ENCODE data around the gene GMPPB. TPM values are rescaled to one million over a fixed set of nuclear protein-coding genes. Genes with fewer than 3 reads are reported as not detected.

GMPPB gene
- polyA plus RNA-seq, 1 donor (not counting 4 experiments of a cell fraction or from before 2014, with no cell fraction given) = 17.4 TPM

GRCh38 chr3:49771340-49771938 is 47.7 kb upstream of the GMPPB start:
- no peak overlapping the region for H3K9ac ChIP-seq (ENCODE audit: control insufficient read depth, extremely low read depth, insufficient read depth, low read length)
- H4K20me1 ChIP-seq (ENCODE audit: control insufficient read depth, extremely low read depth, insufficient read depth, low read length) = peaks cover 7% of the 10 kb centered on the region
- peaks cover 6 to 8% of the 10 kb centered on the region in 2 experiments for H3K36me3 ChIP-seq (ENCODE audit: control insufficient read depth in 2 of 2, extremely low read depth in 1 of 2, insufficient read depth in 2 of 2, low read length in 2 of 2)
- no peaks in the 10 kb centered on the region for H3K27me3 ChIP-seq (ENCODE audit: control insufficient read depth, extremely low read depth, insufficient read depth, low read length)
- H3K4me1 ChIP-seq (ENCODE audit: control insufficient read depth, extremely low read depth, insufficient read depth, low read length) = no peaks in the 10 kb centered on the region
- H3K79me2 ChIP-seq (ENCODE audit: control insufficient read depth, insufficient read depth, low read length) = peaks cover 66% of the 10 kb centered on the region
- dilution Hi-C loops (cut with MboI; ENCODE audit: extremely low pct_ligation_motif_present, low sequenced_read_pairs) = no loop called here
- no peaks in the 10 kb centered on the region for H3K9me3 ChIP-seq (ENCODE audit: control insufficient read depth, low read depth, low read length)
- H3K9me1 ChIP-seq (ENCODE audit: control insufficient read depth, extremely low read depth, insufficient read depth, low read length) = peaks cover 4% of the 10 kb centered on the region
- DNase-seq (ENCODE audit: low read depth, low spot score) = no peak
- no peak overlapping the region for H3K27ac ChIP-seq (ENCODE audit: control insufficient read depth, insufficient read depth, low read length)
- H2AFZ ChIP-seq (ENCODE audit: control insufficient read depth, low read length) = no peak overlapping the region
- H3K4me2 ChIP-seq (ENCODE audit: control insufficient read depth, extremely low read depth, insufficient read depth, low read depth, low read length) = no peak overlapping the region
- FAIRE-seq = no peak
- TF ChIP-seq EZH2 (IDR thresholded peaks at IDR 0.05; ENCODE audit: low read length) (no peak), CTCF (optimal IDR thresholded peaks at IDR 0.05 in 1 of 3, IDR thresholded peaks at IDR 0.05 in 1 of 3, conservative IDR thresholded peaks at IDR 0.05 in 1 of 3; ENCODE audit: extremely low read depth in 1 of 3, insufficient read depth in 2 of 3, low read length in 3 of 3) (no peak)
- H3K4me3 ChIP-seq (ENCODE audit: control insufficient read depth in 2 of 3, extremely low read depth in 1 of 3, insufficient read depth in 2 of 3, low read depth in 1 of 3, low read length in 3 of 3) = no peak overlapping the region

- FAIRE-seq (no peak), DNase-seq (ENCODE audit: low read depth, low spot score) (no peak)
- no peak overlapping the region for H3K4me3 ChIP-seq (ENCODE audit: control insufficient read depth in 2 of 3, extremely low read depth in 1 of 3, insufficient read depth in 2 of 3, low read depth in 1 of 3, low read length in 3 of 3)
- dilution Hi-C loops (cut with MboI; ENCODE audit: extremely low pct_ligation_motif_present, low sequenced_read_pairs) = no loop called here
- H3K27ac ChIP-seq (ENCODE audit: control insufficient read depth, insufficient read depth, low read length) = no peak overlapping the region
- H3K9me1 ChIP-seq (ENCODE audit: control insufficient read depth, extremely low read depth, insufficient read depth, low read length) = peaks cover 4% of the 10 kb centered on the region
- H3K9ac ChIP-seq (ENCODE audit: control insufficient read depth, extremely low read depth, insufficient read depth, low read length) = no peak overlapping the region
- H3K79me2 ChIP-seq (ENCODE audit: control insufficient read depth, insufficient read depth, low read length) = peaks cover 57% of the 10 kb centered on the region
- peaks cover 4% of the 10 kb centered on the region for H4K20me1 ChIP-seq (ENCODE audit: control insufficient read depth, extremely low read depth, insufficient read depth, low read length)
- H3K27me3 ChIP-seq (ENCODE audit: control insufficient read depth, extremely low read depth, insufficient read depth, low read length) = no peaks in the 10 kb centered on the region
- no peaks in the 10 kb centered on the region for H3K4me1 ChIP-seq (ENCODE audit: control insufficient read depth, extremely low read depth, insufficient read depth, low read length)
- no peak overlapping the region for H2AFZ ChIP-seq (ENCODE audit: control insufficient read depth, low read length)
- no peak overlapping the region for H3K4me2 ChIP-seq (ENCODE audit: control insufficient read depth, extremely low read depth, insufficient read depth, low read depth, low read length)
- peaks cover 3% of the 10 kb centered on the region in 2 experiments for H3K36me3 ChIP-seq (ENCODE audit: control insufficient read depth in 2 of 2, extremely low read depth in 1 of 2, insufficient read depth in 2 of 2, low read length in 2 of 2)
- TF ChIP-seq EZH2 (IDR thresholded peaks at IDR 0.05; ENCODE audit: low read length) (no peak), CTCF (optimal IDR thresholded peaks at IDR 0.05 in 1 of 3, IDR thresholded peaks at IDR 0.05 in 1 of 3, conservative IDR thresholded peaks at IDR 0.05 in 1 of 3; ENCODE audit: extremely low read depth in 1 of 3, insufficient read depth in 2 of 3, low read length in 3 of 3) (no peak)
- H3K9me3 ChIP-seq (ENCODE audit: control insufficient read depth, low read depth, low read length) = no peaks in the 10 kb centered on the region
Observed at GRCh38 chr3:49769926-49770325, 46.2 kb upstream of the GMPPB start.

All from keratinocyte (primary cell).